ENCODE results near the gene SLC25A6.
"Not testable (repeated sequence)": the region's sequence is repeated elsewhere in the genome, so short reads cannot be mapped to it uniquely, and the experiment has no call there.

The SLC25A6 gene

GRCh38 chrX:1351981-1352714, 39.8 kb downstream of the SLC25A6 start:
- DNase-seq, result no peak

GRCh38 chrX:1349606-1350005, 42.3 kb downstream of the SLC25A6 start:
- not testable (repeated sequence) for DNase-seq

DNA sequence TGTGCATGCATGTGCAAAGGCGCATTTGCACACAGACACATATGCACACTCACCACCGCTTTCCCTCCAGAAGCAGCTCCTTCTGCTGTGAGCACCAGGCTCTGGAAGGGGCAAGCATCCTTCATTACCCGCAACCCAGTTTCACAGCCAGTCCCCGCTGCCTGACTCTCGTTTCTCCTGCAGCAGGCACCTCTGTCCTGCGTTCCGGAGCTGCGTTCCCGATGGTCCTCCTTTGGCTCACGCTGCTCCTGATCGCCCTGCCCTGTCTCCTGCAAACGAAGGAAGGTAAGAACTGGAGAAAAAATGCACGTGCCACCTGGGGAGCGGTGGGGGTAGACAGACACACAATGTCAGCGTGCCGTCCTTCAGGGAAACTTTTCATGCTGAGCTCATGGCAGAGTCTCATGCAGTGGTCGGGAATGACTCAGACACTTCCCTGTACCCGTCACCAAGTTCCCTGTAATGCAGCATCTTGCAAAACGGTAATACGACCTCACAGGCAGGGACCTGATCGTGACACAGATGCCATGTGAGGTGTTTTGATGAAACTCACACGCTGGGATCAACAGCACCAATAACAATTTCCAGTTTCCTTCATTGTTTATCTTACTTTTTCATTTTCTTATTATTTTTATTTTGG, 50.2 kb downstream of the SLC25A6 start:
- no peak for DNase-seq

- DNase-seq, result no peak
Measured at GRCh38 chrX:1336948-1337779, 54.7 kb downstream of the SLC25A6 start.

DNA sequence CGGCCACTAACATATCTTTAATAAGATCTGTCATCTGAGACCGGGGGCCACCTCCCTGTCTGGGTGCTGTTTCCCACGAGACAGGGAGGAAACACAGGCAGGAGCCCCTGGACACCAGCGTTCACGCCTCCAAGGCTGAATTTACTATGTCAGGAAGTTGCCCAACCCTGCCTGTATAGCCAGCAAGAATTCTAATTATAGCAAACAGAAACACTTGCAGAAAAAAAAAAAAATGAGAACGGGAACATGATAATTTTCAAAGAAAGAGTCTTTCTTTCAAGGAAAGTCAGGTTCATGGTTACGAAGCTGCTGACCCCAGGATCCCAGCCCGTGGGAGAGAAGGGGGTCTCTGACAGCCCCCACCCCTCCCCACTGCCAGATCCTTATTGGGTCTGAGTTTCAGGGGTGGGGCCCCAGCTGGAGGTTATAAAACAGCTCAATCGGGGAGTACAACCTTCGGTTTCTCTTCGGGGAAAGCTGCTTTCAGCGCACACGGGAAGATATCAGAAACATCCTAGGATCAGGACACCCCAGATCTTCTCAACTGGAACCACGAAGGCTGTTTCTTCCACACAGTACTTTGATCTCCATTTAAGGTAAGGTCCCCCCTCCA, 55.5 kb downstream of the SLC25A6 start, which contains the start of gene IL3RA:
Gene IL3RA (plus strand): TSS at position 455 of the 613 bp plus-strand sequence. CDS start 4,981 bp downstream, outside the sequence.
- no peak for DNase-seq
